Measurements from ENCODE around the gene MFNG. TPM values are rescaled to one million over a fixed set of nuclear protein-coding genes. Genes with fewer than 3 reads are reported as not detected.

The MFNG gene
- total RNA-seq, 1 experiment from 2014 or later: 3.3 TPM

GRCh38 chr22:37455896-37456295, 30.3 kb downstream of the MFNG start:
- no peak overlapping the region for H2BK120ac ChIP-seq (ENCODE audit: low read depth, low read length, poor library complexity, severe bottlenecking)
- H3K9ac ChIP-seq (ENCODE audit: extremely low read depth, insufficient read length, low read length): no peak overlapping the region
- H4K5ac ChIP-seq (ENCODE audit: insufficient read length, low read depth, low read length): no peak overlapping the region
- no peak overlapping the region for H4K91ac ChIP-seq (ENCODE audit: insufficient read length, low read depth, low read length)
- no peak overlapping the region for H3K23ac ChIP-seq (ENCODE audit: insufficient read length, low read depth, low read length)
- H3K4ac ChIP-seq (ENCODE audit: low read depth, low read length): no peak overlapping the region
- Mint-ChIP-seq H3K4me3 (no peak overlapping the region), H3K9me3 (peaks cover 2 to 13% of the 10 kb centered on the region in 2 experiments; a peak in 3 of 5 replicates), H3K4me1 (peaks cover 12 to 32% of the 10 kb centered on the region in 2 experiments), H3K27me3 (ENCODE audit: low read depth) (peaks cover 16% of the 10 kb centered on the region), H3K36me3 (ENCODE audit: insufficient read depth in 1 of 3, low read depth in 3 of 3) (peaks cover 0 to 11% (median 0%) of the 10 kb centered on the region in 3 experiments; a peak in 3 of 7 replicates), H3K27ac (no peak overlapping the region)
- no peak overlapping the region for H2AFZ ChIP-seq (ENCODE audit: low read length)
- no CpG with 5 or more reads among the region's 14 CpGs for WGBS (ENCODE audit: extremely low coverage, insufficient read length, low lambda C conversion rate)
- no peak overlapping the region for H4K8ac ChIP-seq (replicated peaks; ENCODE audit: insufficient read length, low read depth, low read length)
- H3K79me1 ChIP-seq (ENCODE audit: insufficient read depth, low read depth, low read length, poor library complexity, severe bottlenecking): no peaks in the 10 kb centered on the region
- H2BK12ac ChIP-seq (ENCODE audit: insufficient read length, low read depth, low read length): no peak overlapping the region
- no peak overlapping the region for H2BK15ac ChIP-seq (ENCODE audit: low read depth, low read length)
- H3K9me3 ChIP-seq (ENCODE audit: control insufficient read depth, low read depth, low read length): no peaks in the 10 kb centered on the region
- no peak overlapping the region for H2BK20ac ChIP-seq (ENCODE audit: low read depth, low read length, poor library complexity, severe bottlenecking)
- no peaks in the 10 kb centered on the region for H4K20me1 ChIP-seq (ENCODE audit: control insufficient read depth, insufficient read depth, insufficient read length)
- no peak overlapping the region for H2AK5ac ChIP-seq (ENCODE audit: insufficient read length, low read length)
- H3K4me2 ChIP-seq (ENCODE audit: insufficient read depth, insufficient read length, low read length): no peak overlapping the region
- no peak overlapping the region for H3T11ph ChIP-seq (ENCODE audit: low read length)
- H3K23me2 ChIP-seq (ENCODE audit: insufficient read length, low read depth, low read length, poor library complexity, severe bottlenecking): no peaks in the 10 kb centered on the region
- H3K56ac ChIP-seq (ENCODE audit: insufficient read length, low read depth, low read length): no peak overlapping the region
- H3K27me3 ChIP-seq (ENCODE audit: insufficient read depth, low read length): no peaks in the 10 kb centered on the region
- no peak for DNase-seq
- H2BK5ac ChIP-seq (ENCODE audit: insufficient read length, low read length): no peak overlapping the region
- H3K79me2 ChIP-seq (ENCODE audit: insufficient read depth, low read length): no peaks in the 10 kb centered on the region
- H3K27ac ChIP-seq (ENCODE audit: insufficient read length, low read depth, low read length): no peak overlapping the region
- H3K18ac ChIP-seq (ENCODE audit: insufficient read length, low read depth, low read length): no peak overlapping the region
- H3K4me1 ChIP-seq (ENCODE audit: insufficient read depth, low read length): no peaks in the 10 kb centered on the region
- no peak for TF ChIP-seq CTCF (conservative IDR thresholded peaks at IDR 0.05)
- no peak overlapping the region for H3K14ac ChIP-seq (ENCODE audit: insufficient read depth, low read length)

Data from H9 (cell line).